KOPT-K1 (cell line): ENCODE results near the gene AOPEP.
A peak's percentile ranks its signal among the peaks of the same experiment; 100 is the strongest.
"Not testable (repeated sequence)": the region's sequence is repeated elsewhere in the genome, so short reads cannot be mapped to it uniquely, and the experiment has no call there.

Experiments used
- H3K27ac ChIP-seq: fragments of 200-600 bp; sonication (generic); 2 replicates; pipeline ENCODE4 v1.5.1; 2016; ENCODE audit warnings: antibody characterized with exemption, mild to moderate bottlenecking, low read depth, low read length; ENCODE audit not compliant: poor library complexity, severe bottlenecking
- H3K36me3 ChIP-seq: fragments of 200-600 bp; sonication (generic); 2 replicates; pipeline ENCODE4 v1.5.1; 2017; ENCODE audit warnings: antibody characterized with exemption, mild to moderate bottlenecking, low read length, moderate library complexity; ENCODE audit not compliant: insufficient read depth
- H3K9me3 ChIP-seq: fragments of 200-600 bp; sonication (generic); 2 replicates; pipeline ENCODE4 v1.5.1; 2017; ENCODE audit warnings: antibody characterized with exemption, low read length, mild to moderate bottlenecking; ENCODE audit not compliant: insufficient read depth, poor library complexity, severe bottlenecking

The AOPEP gene

DNA sequence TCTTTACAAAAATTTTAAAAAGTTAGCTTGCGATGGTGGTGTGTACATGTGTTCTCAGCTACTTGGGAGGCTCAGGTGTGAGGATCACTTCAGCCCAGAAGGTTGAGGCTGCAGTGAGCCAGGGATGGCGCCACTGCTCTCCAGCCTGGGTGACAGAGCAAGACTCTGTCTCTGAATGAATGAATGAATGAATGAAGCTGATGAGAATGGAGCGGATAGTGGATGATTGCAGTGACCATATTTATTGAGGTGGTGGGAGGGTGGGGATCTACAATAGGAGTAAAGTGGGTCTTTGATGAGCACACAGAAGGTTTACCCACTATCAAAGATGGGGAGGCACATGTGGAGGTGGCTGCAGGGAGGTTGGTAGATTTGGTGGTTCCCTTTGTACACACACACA is 120.2 kb downstream of the AOPEP start:
- Histone ChIP-seq H3K27ac (no peak overlapping the region), H3K9me3 (no peaks in the 10 kb centered on the region), H3K36me3 (no peaks in the 10 kb centered on the region)

- Histone ChIP-seq H3K27ac (no peak overlapping the region), H3K9me3 (no peaks in the 10 kb centered on the region), H3K36me3 (no peaks in the 10 kb centered on the region)
Measured at GRCh38 chr9:94847486-94847885, 121.0 kb downstream of the AOPEP start.

GRCh38 chr9:94848791-94849190 is 122.3 kb downstream of the AOPEP start:
- H3K36me3 ChIP-seq, H3K9me3 ChIP-seq, H3K27ac ChIP-seq: not testable (repeated sequence)

GRCh38 chr9:94850540-94851434 is 124.3 kb downstream of the AOPEP start:
- H3K9me3 ChIP-seq: no peaks in the 10 kb centered on the region
- no peaks in the 10 kb centered on the region for H3K36me3 ChIP-seq
- H3K27ac ChIP-seq: no peak overlapping the region

DNA sequence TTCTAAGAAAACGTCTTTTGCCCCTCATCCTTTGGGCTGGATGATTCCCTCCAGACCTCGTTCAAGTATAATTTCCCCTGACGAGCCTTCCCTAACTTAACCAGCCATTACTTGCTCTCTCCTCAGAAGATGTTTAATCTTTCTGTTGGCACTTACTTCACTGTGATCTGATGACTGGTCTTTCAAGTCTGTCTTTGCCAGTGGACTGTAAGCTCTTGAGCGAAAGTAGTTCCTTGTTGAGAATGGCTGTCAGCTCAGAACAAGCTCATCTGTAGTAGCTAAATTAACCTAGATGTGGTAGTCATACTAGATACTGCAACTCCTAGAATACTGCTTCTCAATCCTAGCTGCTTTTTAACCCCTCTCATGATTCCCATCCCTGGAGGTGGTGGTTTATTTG is 125.0 kb downstream of the AOPEP start:
- H3K9me3 ChIP-seq: no peaks in the 10 kb centered on the region
- H3K27ac ChIP-seq: no peak overlapping the region
- H3K36me3 ChIP-seq: no peaks in the 10 kb centered on the region

- no peaks in the 10 kb centered on the region for H3K36me3 ChIP-seq
- H3K9me3 ChIP-seq: no peaks in the 10 kb centered on the region
- no peak overlapping the region for H3K27ac ChIP-seq
Measured at GRCh38 chr9:94851892-94852291, 125.4 kb downstream of the AOPEP start.

DNA sequence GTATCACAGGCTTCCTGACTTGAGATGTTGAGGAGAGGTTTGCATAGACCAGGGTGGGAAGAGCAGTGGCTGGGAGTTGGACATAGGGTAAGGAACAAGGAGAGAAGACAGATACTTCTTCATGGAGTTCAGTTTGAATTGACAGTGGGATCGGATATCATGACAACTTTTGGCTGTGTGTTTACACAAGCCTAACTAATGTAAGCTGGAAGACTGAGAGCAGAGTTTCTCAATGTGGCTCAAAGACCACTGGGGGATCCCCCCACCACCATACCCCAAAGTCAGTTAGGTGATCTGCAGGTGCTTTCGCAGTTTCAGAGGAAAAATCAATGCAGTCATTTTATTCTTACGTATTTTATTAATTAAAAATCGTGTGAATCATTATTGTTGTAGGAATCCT is 125.9 kb downstream of the AOPEP start:
- Histone ChIP-seq H3K27ac (no peak overlapping the region), H3K36me3 (no peaks in the 10 kb centered on the region), H3K9me3 (no peaks in the 10 kb centered on the region)

DNA sequence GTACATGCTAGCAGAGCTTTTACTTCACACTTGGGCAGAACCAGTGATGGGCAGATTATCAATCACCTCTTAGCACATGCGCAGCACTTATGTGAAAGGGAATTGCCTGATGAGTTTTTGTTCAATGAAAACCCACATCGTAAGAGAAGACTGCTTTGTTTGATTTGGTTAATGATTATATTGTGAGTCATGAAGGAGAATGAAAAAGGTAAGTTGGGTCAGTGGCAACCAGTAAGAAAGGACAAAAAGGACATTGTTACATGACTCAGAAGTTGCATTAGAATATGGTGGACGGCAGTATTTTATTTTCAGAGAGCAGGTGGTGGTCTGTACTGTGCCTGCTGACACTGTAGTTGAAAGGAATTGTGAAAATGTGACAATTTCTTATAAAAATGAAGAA is 127.4 kb downstream of the AOPEP start:
- no peaks in the 10 kb centered on the region for H3K36me3 ChIP-seq
- no peaks in the 10 kb centered on the region for H3K9me3 ChIP-seq
- no peak overlapping the region for H3K27ac ChIP-seq

DNA sequence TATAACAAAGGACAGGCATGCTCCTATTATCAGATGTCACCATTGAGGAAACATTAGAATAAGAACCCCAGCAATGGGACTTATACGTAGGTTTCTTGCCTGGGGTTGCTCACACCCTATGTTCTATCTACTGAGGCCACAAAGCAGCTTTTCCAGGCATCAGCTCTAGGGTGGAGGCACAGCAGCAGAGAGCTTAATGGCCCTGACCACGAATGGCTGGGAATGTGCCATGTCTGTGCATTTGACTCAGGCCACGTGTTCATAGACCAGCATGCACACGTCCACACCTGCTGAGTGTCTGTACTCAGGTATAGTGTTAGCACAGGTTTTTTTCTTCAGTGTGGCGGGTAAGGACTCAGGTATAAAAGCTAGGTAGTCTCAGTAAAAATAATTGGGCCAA is 129.4 kb downstream of the AOPEP start:
- H3K27ac ChIP-seq: no peak overlapping the region
- H3K9me3 ChIP-seq: no peaks in the 10 kb centered on the region
- H3K36me3 ChIP-seq: no peaks in the 10 kb centered on the region

DNA sequence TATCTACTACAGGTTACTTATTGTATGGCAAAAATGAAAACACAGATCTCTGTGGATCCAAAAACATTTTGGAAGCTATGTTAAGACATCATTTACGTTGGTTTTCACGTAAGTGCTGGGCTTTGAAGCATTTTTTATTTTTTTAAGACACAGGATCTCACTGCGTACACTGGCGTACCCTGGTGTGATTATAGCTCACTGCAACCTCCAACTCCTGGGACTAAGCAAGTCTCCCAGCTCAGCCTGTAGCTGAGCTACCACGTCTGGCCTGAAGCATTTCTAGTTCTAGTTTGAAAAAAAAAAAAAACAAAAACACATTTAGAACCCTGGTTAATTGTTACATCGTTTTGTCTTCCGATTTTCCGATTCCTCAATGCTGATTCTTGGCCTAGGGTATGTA is 131.3 kb downstream of the AOPEP start:
- Histone ChIP-seq H3K9me3 (no peaks in the 10 kb centered on the region), H3K36me3 (no peaks in the 10 kb centered on the region), H3K27ac (no peak overlapping the region)

GRCh38 chr9:94859226-94859625 is 132.7 kb downstream of the AOPEP start:
- H3K36me3 ChIP-seq: no peaks in the 10 kb centered on the region
- H3K9me3 ChIP-seq: no peaks in the 10 kb centered on the region
- H3K27ac ChIP-seq: no peak overlapping the region

- Histone ChIP-seq H3K9me3 (no peaks in the 10 kb centered on the region), H3K27ac (no peak overlapping the region)
Measured at GRCh38 chr9:94859891-94860290, 133.4 kb downstream of the AOPEP start.

GRCh38 chr9:94860678-94861588 is 134.4 kb downstream of the AOPEP start:
- peak overlapping the region; percentile 36 for H3K27ac ChIP-seq
- no peaks in the 10 kb centered on the region for H3K36me3 ChIP-seq
- H3K9me3 ChIP-seq: no peaks in the 10 kb centered on the region

More at GRCh38 chr9:94859891-94860290, 133.4 kb downstream of the AOPEP start:
- H3K36me3 ChIP-seq: no peaks in the 10 kb centered on the region

GRCh38 chr9:94861589-94862272 is 135.2 kb downstream of the AOPEP start:
- Histone ChIP-seq H3K27ac (peak overlapping the region; percentile 17), H3K36me3 (no peaks in the 10 kb centered on the region)

DNA sequence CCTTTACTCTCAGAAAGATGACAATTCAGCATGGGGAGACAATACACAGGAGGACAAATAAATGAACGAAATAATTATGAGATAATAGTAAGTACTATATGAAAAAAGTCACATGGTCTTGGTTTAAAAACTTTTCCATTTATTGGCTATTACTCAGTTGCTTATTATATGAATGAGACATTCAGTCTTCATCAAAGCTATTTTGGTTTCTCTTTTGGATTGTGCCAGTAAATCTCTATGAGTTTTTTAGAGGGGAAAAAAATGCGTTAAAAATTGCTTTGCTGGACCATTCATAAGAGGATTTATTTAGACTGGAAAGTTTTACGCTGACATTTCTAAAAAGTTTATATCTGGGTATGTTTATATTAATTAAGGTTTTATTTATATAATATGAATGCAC is 137.7 kb downstream of the AOPEP start:
- H3K9me3 ChIP-seq: no peaks in the 10 kb centered on the region
- H3K36me3 ChIP-seq: no peaks in the 10 kb centered on the region
- no peak overlapping the region for H3K27ac ChIP-seq

More at GRCh38 chr9:94861589-94862272, 135.2 kb downstream of the AOPEP start:
- H3K9me3 ChIP-seq: no peaks in the 10 kb centered on the region
